ENCODE measurements around the gene CHID1. TPM values are rescaled to one million over a fixed set of nuclear protein-coding genes. Genes with fewer than 3 reads are reported as not detected.

CHID1 gene
- total and polyA plus RNA-seq, 3 donors from 2014 or later = 134 to 176 (median 146) TPM

GRCh38 chr11:910044-910588 is 494 bp downstream of the CHID1 start:
- peak; percentile 32 for DNase-seq
- 1 to 3% methylated on average over 20 to 38 of the region's 38 CpGs for WGBS, 2 donors
- intact Hi-C loops (cut with DNase I; ENCODE audit: low total_unique reads) = no loop called here

GRCh38 chr11:909406-909805 is 1.2 kb downstream of the CHID1 start:
- no peak for TF ChIP-seq POLR2A (IDR thresholded peaks at IDR 0.05)
- Histone ChIP-seq H3K9me3 (no peaks in the 10 kb centered on the region), H3K36me3 (ENCODE audit: low read depth, missing control alignments) (no peaks in the 10 kb centered on the region), H3K27ac (no peak overlapping the region), H3K4me3 (no peak overlapping the region), H3K4me1 (peaks cover 15% of the 10 kb centered on the region), H3K27me3 (no peaks in the 10 kb centered on the region)
- no peak for DNase-seq
- intact Hi-C loops (cut with DNase I; ENCODE audit: low total_unique reads) = no loop called here
- 83 to 86% methylated on average over 11 of the region's 11 CpGs for WGBS, 2 donors

More at GRCh38 chr11:910044-910588, 494 bp downstream of the CHID1 start:
- H3K9me3 ChIP-seq = no peaks in the 10 kb centered on the region
- no peaks in the 10 kb centered on the region for H3K27me3 ChIP-seq
- H3K36me3 ChIP-seq (ENCODE audit: low read depth, missing control alignments) = no peaks in the 10 kb centered on the region
- H3K4me1 ChIP-seq = peaks cover 15% of the 10 kb centered on the region
- TF ChIP-seq, protein P1, sequence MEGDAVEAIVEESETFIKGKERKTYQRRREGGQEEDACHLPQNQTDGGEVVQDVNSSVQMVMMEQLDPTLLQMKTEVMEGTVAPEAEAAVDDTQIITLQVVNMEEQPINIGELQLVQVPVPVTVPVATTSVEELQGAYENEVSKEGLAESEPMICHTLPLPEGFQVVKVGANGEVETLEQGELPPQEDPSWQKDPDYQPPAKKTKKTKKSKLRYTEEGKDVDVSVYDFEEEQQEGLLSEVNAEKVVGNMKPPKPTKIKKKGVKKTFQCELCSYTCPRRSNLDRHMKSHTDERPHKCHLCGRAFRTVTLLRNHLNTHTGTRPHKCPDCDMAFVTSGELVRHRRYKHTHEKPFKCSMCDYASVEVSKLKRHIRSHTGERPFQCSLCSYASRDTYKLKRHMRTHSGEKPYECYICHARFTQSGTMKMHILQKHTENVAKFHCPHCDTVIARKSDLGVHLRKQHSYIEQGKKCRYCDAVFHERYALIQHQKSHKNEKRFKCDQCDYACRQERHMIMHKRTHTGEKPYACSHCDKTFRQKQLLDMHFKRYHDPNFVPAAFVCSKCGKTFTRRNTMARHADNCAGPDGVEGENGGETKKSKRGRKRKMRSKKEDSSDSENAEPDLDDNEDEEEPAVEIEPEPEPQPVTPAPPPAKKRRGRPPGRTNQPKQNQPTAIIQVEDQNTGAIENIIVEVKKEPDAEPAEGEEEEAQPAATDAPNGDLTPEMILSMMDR (IDR thresholded peaks at IDR 0.05) = no peak
- TF ChIP-seq POLR2A (IDR thresholded peaks at IDR 0.05) = no peak
- peak overlapping the region; percentile 31 to 89 for H3K27ac ChIP-seq
- H3K4me3 ChIP-seq = peak overlapping the region; percentile 89 to 92

- intact Hi-C loops (cut with DNase I; ENCODE audit: low total_unique reads) = no loop called here
Measured at GRCh38 chr11:908273-908672, 2.3 kb downstream of the CHID1 start.

DNA sequence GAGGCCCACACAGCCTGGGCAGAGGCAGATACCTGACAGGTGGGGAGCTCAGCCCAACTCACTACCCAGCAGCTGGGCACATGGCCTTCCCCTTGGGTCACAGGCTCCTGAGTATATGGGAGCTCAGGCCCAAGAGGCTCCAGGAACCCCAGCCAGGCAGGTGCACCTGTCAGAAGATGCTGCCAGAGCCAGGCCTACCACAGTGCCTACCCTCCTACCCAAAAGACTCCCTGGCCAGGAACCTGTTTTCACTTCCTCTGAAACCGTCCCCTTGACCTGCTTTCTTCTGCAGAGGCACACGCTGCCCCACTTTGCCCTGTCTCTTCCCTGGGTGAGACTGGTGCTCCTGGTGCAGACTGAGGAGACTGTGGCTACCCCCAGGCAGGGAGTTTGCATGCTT is 2.9 kb downstream of the CHID1 start:
- Histone ChIP-seq H3K36me3 (ENCODE audit: low read depth, missing control alignments) (no peaks in the 10 kb centered on the region), H3K27ac (no peak overlapping the region), H3K27me3 (no peaks in the 10 kb centered on the region), H3K9me3 (no peaks in the 10 kb centered on the region), H3K4me1 (peaks cover 15% of the 10 kb centered on the region), H3K4me3 (no peak overlapping the region)
- intact Hi-C loops (cut with DNase I; ENCODE audit: low total_unique reads) = no loop called here
- TF ChIP-seq, protein P1 (IDR thresholded peaks at IDR 0.05) = no peak
- no peak for TF ChIP-seq POLR2A (IDR thresholded peaks at IDR 0.05)
- DNase-seq = no peak
- WGBS, 2 donors = 94 to 95% methylated on average over 2 of the region's 2 CpGs

More at GRCh38 chr11:908273-908672, 2.3 kb downstream of the CHID1 start:
- H3K9me3 ChIP-seq = no peaks in the 10 kb centered on the region
- DNase-seq = no peak
- peaks cover 15% of the 10 kb centered on the region for H3K4me1 ChIP-seq
- H3K27ac ChIP-seq = no peak overlapping the region
- no peak for TF ChIP-seq POLR2A (IDR thresholded peaks at IDR 0.05)
- TF ChIP-seq, protein P1 (IDR thresholded peaks at IDR 0.05) = no peak
- H3K36me3 ChIP-seq (ENCODE audit: low read depth, missing control alignments) = no peaks in the 10 kb centered on the region
- 88 to 96% methylated on average over 4 to 5 of the region's 5 CpGs for WGBS, 2 donors
- H3K27me3 ChIP-seq = no peaks in the 10 kb centered on the region
- no peak overlapping the region for H3K4me3 ChIP-seq

- intact Hi-C loops (cut with DNase I; ENCODE audit: low total_unique reads) = no loop called here
- peaks cover 8% of the 10 kb centered on the region for H3K4me1 ChIP-seq
- H3K9me3 ChIP-seq = no peaks in the 10 kb centered on the region
- no peak overlapping the region for H3K27ac ChIP-seq
- H3K27me3 ChIP-seq = no peaks in the 10 kb centered on the region
- H3K36me3 ChIP-seq (ENCODE audit: low read depth, missing control alignments) = no peaks in the 10 kb centered on the region
- no peak for DNase-seq
- no peak for TF ChIP-seq POLR2A (IDR thresholded peaks at IDR 0.05)
- TF ChIP-seq, protein P1 (IDR thresholded peaks at IDR 0.05) = no peak
- 87 to 89% methylated on average over 7 of the region's 7 CpGs for WGBS, 2 donors
- no peak overlapping the region for H3K4me3 ChIP-seq
Measured at GRCh38 chr11:905952-906351, 4.7 kb downstream of the CHID1 start.
